SK-N-SH (cell line): ENCODE results near the gene EXOC6B. TPM values are rescaled to one million over a fixed set of nuclear protein-coding genes. Genes with fewer than 3 reads are reported as not detected.

ENCODE experiments used
- CTCF ChIA-PET: fragments of 300-600, 350-600 bp; formaldehyde crosslinking; extraction: SDS; loops from one replicate; lab custom pipeline; 2021; lab: Yijun Ruan, JAX
- POLR2A ChIA-PET: fragments of 350-600 bp; sonication (Branson Sonifier 250); formaldehyde crosslinking; extraction: SDS; loops from one replicate; lab custom pipeline; 2020; ENCODE audit warnings: antibody characterized with exemption, inconsistent platforms; lab: Yijun Ruan, JAX
- DNase-seq: peaks from one replicate; pipeline ENCODE4 v3.0.0; 2012
- H2AFZ ChIP-seq: fragments of 200-600 bp; sonication (generic); 2 replicates; pipeline ENCODE4 v1.8.1; 2016; ENCODE audit warnings: antibody characterized with exemption, mild to moderate bottlenecking, low read depth
- H3F3A ChIP-seq: fragments of 200-600 bp; sonication (generic); replicated peaks from 2 replicates; pipeline ENCODE3; 2016; ENCODE audit warnings: antibody characterized with exemption, mild to moderate bottlenecking; ENCODE audit not compliant: insufficient read depth
- H3K27ac ChIP-seq, 2 experiments: fragments of 200-500 bp in 1 of 2; fragments of 200-600 bp in 1 of 2; sonication (Bioruptor generic) in 1 of 2; sonication (generic), shearing (Covaris generic) in 1 of 2; 2 replicates each; pipeline versions ENCODE4 v1.5.1 to v1.6.1; 2014 to 2016; ENCODE audit warnings: low read depth in 2 of 2, inconsistent platforms in 1 of 2, low read length in 1 of 2, mild to moderate bottlenecking in 1 of 2, mixed read lengths in 1 of 2
- H3K27me3 ChIP-seq: fragments of 200-600 bp; sonication (generic), shearing (Covaris generic); 2 replicates; pipeline ENCODE4 v1.6.1; 2016; ENCODE audit warnings: mixed run types; ENCODE audit not compliant: insufficient read depth
- H3K36me3 ChIP-seq, 2 experiments: fragments of 200-500 bp in 1 of 2; fragments of 200-600 bp in 1 of 2; sonication (Bioruptor generic) in 1 of 2; sonication (generic) in 1 of 2; replicated peaks in 1 of 2; 2 replicates each; pipeline versions ENCODE3 to v1.5.1; 2014 to 2016; ENCODE audit warnings: low read length in 1 of 2, mild to moderate bottlenecking in 1 of 2; ENCODE audit not compliant: insufficient read depth in 2 of 2, control insufficient read depth in 1 of 2
- H3K4me1 ChIP-seq, 2 experiments: fragments of 200-500 bp in 1 of 2; fragments of 200-600 bp in 1 of 2; sonication (Bioruptor generic) in 1 of 2; sonication (generic), shearing (Covaris generic) in 1 of 2; 2 replicates each; pipeline versions ENCODE4 v1.5.1 to v1.6.1; 2014 to 2016; ENCODE audit warnings: low read depth in 1 of 2, low read length in 1 of 2, mixed run types in 1 of 2; ENCODE audit not compliant: insufficient read depth in 2 of 2, control insufficient read depth in 1 of 2
- H3K4me2 ChIP-seq: fragments of 200-600 bp; sonication (generic), shearing (Covaris generic); 2 replicates; pipeline ENCODE4 v1.6.1; 2017; ENCODE audit warnings: mixed run types
- H3K4me3 ChIP-seq, 2 experiments: fragments of 200-500 bp in 1 of 2; fragments of 200-600 bp in 1 of 2; sonication (Bioruptor generic) in 1 of 2; sonication (generic), shearing (Covaris generic) in 1 of 2; 2 replicates each; pipeline versions ENCODE4 v1.5.1 to v1.8.1; 2014 to 2016; ENCODE audit warnings: low read depth in 2 of 2, inconsistent platforms in 1 of 2, low read length in 1 of 2, mild to moderate bottlenecking in 1 of 2, mixed read lengths in 1 of 2, moderate library complexity in 1 of 2
- H3K79me2 ChIP-seq: fragments of 200-600 bp; sonication (generic); 2 replicates; pipeline ENCODE4 v1.8.1; 2017; ENCODE audit warnings: mild to moderate bottlenecking; ENCODE audit not compliant: insufficient read depth
- H3K9ac ChIP-seq: fragments of 200-600 bp; sonication (generic); 2 replicates; pipeline ENCODE4 v1.6.1; 2017; ENCODE audit warnings: mixed run types
- H3K9me2 ChIP-seq: fragments of 200-600 bp; sonication (generic); 2 replicates; pipeline ENCODE4 v1.6.1; 2017; ENCODE audit warnings: mixed run types
- H3K9me3 ChIP-seq: fragments of 200-600 bp; sonication (generic); 2 replicates; pipeline ENCODE4 v1.6.1; 2017; ENCODE audit warnings: mixed run types, mild to moderate bottlenecking, moderate library complexity
- H4K20me1 ChIP-seq: fragments of 200-600 bp; sonication (generic); 2 replicates; pipeline ENCODE4 v1.6.1; 2017; ENCODE audit warnings: mild to moderate bottlenecking, mixed run types; ENCODE audit not compliant: insufficient read depth
- EP300 ChIP-seq, 2 experiments: IDR thresholded peaks; 2 replicates each; pipeline versions ENCODE4 v1.4.0 to v1.6.1; 2012; ENCODE audit warnings: borderline replicate concordance in 1 of 2, low read depth in 1 of 2, low read length in 1 of 2
- EZH2phosphoT487 ChIP-seq: fragments of 200-600 bp; sonication (generic); IDR thresholded peaks from 2 replicates; pipeline ENCODE4 v1.6.1; 2017; ENCODE audit warnings: low read depth, mixed run types, mild to moderate bottlenecking, antibody characterized with exemption, moderate library complexity, borderline replicate concordance
- FOSL2 ChIP-seq: IDR thresholded peaks from 2 replicates; pipeline ENCODE4 v1.4.0; 2012; ENCODE audit warnings: low read depth, mild to moderate bottlenecking, moderate library complexity, borderline replicate concordance
- FOXM1 ChIP-seq: IDR thresholded peaks from 2 replicates; pipeline ENCODE4 v1.4.0; 2012; ENCODE audit warnings: low read depth, mild to moderate bottlenecking
- JUND ChIP-seq: IDR thresholded peaks from 2 replicates; pipeline ENCODE4 v1.4.0; 2012
- MEF2A ChIP-seq: IDR thresholded peaks from 2 replicates; pipeline ENCODE4 v1.4.0; 2012; ENCODE audit warnings: low read depth, borderline replicate concordance
- MXI1 ChIP-seq: IDR thresholded peaks from 2 replicates; pipeline ENCODE4 v1.6.1; 2012; ENCODE audit warnings: mild to moderate bottlenecking, low read depth, low read length, improper control_type of control experiment
- NFIC ChIP-seq: IDR thresholded peaks from 2 replicates; pipeline ENCODE4 v1.4.0; 2012; ENCODE audit warnings: borderline replicate concordance
- POLR2AphosphoS5 ChIP-seq: IDR thresholded peaks from 2 replicates; pipeline ENCODE4 v1.6.1; 2012; ENCODE audit warnings: low read depth, low read length
- RXRA ChIP-seq: IDR thresholded peaks from 2 replicates; pipeline ENCODE4 v1.4.0; 2012; ENCODE audit warnings: low read depth, mild to moderate bottlenecking, borderline replicate concordance
- SMC3 ChIP-seq: IDR thresholded peaks from 2 replicates; pipeline ENCODE4 v1.6.1; 2012; ENCODE audit warnings: low read depth, low read length, improper control_type of control experiment
- TAF1 ChIP-seq: IDR thresholded peaks from 2 replicates; pipeline ENCODE4 v1.6.1; 2012; ENCODE audit warnings: low read depth, mild to moderate bottlenecking, low read length, moderate library complexity, borderline replicate concordance
- TCF12 ChIP-seq: IDR thresholded peaks from 2 replicates; pipeline ENCODE4 v1.4.0; 2012
- TEAD4 ChIP-seq: IDR thresholded peaks from 2 replicates; pipeline ENCODE4 v1.4.0; 2012; ENCODE audit warnings: mild to moderate bottlenecking, borderline replicate concordance; ENCODE audit not compliant: insufficient read depth
- YY1 ChIP-seq: IDR thresholded peaks from 2 replicates; pipeline ENCODE4 v1.4.0; 2012; ENCODE audit warnings: low read depth, mild to moderate bottlenecking
- WGBS: methylation state at CpG from one replicate; pipeline ENCODE4 v1.1.6; 2017; ENCODE audit warnings: low lambda C conversion rate; 5-methylcytosine and 5-hydroxymethylcytosine counted together
- polyA plus RNA-seq, 3 experiments: library from polyadenylated mRNA; depleted of rRNA; stranded (reverse); fragments of >200 nt; gene quantifications; 2 replicates each; pipeline ENCODE4 v1.2.3, GENCODE V29; 2012
- TF ChIP-seq, protein P1 (sequence below): IDR thresholded peaks from 2 replicates; pipeline ENCODE4 v1.4.0; 2012; ENCODE audit warnings: low read depth, borderline replicate concordance
- TF ChIP-seq, protein P2 (sequence below): fragments of 200-600 bp; sonication (generic); IDR thresholded peaks from 2 replicates; pipeline ENCODE4 v1.6.1; 2017; ENCODE audit warnings: antibody characterized with exemption, mild to moderate bottlenecking, moderate library complexity
- TF ChIP-seq, protein P3 (sequence below): IDR thresholded peaks from 2 replicates; pipeline ENCODE4; 2012
- TF ChIP-seq, protein P4 (sequence below): IDR thresholded peaks from 2 replicates; pipeline ENCODE4 v1.4.0; 2012; ENCODE audit warnings: low read depth
- TF ChIP-seq, protein P5 (sequence below): IDR thresholded peaks from 2 replicates; pipeline ENCODE4 v1.6.1; 2012; ENCODE audit warnings: mild to moderate bottlenecking, low read depth, low read length, moderate library complexity
- TF ChIP-seq, protein P6 (sequence below): IDR thresholded peaks from 2 replicates; pipeline ENCODE4 v1.4.0; 2012; ENCODE audit warnings: low read depth, borderline replicate concordance

Gene EXOC6B
- polyA plus RNA-seq, 1 of the 3 experiments (the other 2 are of a cell fraction): 7.4 TPM

DNA sequence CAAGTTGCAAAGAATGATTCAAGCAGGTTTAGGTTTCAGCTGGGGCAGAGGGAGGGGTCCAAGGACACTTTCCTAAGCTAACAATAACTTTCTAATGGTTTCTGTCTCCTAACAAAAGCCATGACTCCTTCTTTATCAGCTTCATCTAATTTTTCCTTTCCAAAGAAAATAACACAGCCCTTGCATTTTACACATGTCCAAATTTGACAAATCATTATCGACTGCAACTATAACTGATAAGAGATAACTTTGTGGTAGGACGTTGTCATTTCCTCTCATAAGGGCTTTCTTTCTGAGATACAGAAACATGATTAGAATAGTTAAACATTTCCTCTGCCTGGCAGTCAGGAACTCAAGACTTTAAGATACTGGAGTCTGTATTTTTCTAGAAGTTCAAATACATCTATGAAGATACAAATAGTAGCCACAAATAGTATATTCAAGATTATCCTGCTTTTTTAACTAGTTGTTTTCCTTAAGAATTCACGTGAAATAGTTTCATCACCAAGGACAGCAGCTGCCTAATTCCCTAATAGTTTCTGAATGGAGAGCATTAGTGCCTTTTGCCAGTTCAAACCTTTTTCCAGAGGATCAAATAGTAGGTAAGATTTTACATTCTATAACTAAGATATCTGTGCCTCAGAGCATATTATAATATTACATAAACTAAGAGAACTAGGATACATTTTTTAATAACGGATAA lies 263.2 kb downstream of the EXOC6B start:
- Histone ChIP-seq H3K9me3 (no peaks in the 10 kb centered on the region), H3K9ac (peak overlapping the region; percentile 56; the same call in 1 of the 2 replicates)
- no peak for DNase-seq

More for the DNA sequence above, 263.2 kb downstream of the EXOC6B start:
- no peaks in the 10 kb centered on the region for H3K27me3 ChIP-seq
- no peak overlapping the region; a peak in 1 of 4 replicates for H3K4me3 ChIP-seq
- no peaks in the 10 kb centered on the region for H3K9me2 ChIP-seq
- no peaks in the 10 kb centered on the region for H4K20me1 ChIP-seq
- H3K4me1 ChIP-seq: peaks cover 6 to 22% of the 10 kb centered on the region in 2 experiments; a peak in 2 of 4 replicates
- 34% methylated on average over 4 of the region's 4 CpGs for WGBS
- TF ChIP-seq, protein P1, sequence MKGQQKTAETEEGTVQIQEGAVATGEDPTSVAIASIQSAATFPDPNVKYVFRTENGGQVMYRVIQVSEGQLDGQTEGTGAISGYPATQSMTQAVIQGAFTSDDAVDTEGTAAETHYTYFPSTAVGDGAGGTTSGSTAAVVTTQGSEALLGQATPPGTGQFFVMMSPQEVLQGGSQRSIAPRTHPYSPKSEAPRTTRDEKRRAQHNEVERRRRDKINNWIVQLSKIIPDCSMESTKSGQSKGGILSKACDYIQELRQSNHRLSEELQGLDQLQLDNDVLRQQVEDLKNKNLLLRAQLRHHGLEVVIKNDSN: no peak
- TF ChIP-seq FOSL2: peak; percentile 50; the same call in 1 of the 2 replicates
- TF ChIP-seq, protein P2, sequence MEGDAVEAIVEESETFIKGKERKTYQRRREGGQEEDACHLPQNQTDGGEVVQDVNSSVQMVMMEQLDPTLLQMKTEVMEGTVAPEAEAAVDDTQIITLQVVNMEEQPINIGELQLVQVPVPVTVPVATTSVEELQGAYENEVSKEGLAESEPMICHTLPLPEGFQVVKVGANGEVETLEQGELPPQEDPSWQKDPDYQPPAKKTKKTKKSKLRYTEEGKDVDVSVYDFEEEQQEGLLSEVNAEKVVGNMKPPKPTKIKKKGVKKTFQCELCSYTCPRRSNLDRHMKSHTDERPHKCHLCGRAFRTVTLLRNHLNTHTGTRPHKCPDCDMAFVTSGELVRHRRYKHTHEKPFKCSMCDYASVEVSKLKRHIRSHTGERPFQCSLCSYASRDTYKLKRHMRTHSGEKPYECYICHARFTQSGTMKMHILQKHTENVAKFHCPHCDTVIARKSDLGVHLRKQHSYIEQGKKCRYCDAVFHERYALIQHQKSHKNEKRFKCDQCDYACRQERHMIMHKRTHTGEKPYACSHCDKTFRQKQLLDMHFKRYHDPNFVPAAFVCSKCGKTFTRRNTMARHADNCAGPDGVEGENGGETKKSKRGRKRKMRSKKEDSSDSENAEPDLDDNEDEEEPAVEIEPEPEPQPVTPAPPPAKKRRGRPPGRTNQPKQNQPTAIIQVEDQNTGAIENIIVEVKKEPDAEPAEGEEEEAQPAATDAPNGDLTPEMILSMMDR: no peak
- TF ChIP-seq EP300 (IDR thresholded peaks at IDR 0.05; ENCODE audit: borderline replicate concordance in 1 of 2, low read depth in 1 of 2, low read length in 1 of 2): peak; percentile 31 to 91; a peak in 2 of 4 replicates
- TF ChIP-seq, protein P3, sequence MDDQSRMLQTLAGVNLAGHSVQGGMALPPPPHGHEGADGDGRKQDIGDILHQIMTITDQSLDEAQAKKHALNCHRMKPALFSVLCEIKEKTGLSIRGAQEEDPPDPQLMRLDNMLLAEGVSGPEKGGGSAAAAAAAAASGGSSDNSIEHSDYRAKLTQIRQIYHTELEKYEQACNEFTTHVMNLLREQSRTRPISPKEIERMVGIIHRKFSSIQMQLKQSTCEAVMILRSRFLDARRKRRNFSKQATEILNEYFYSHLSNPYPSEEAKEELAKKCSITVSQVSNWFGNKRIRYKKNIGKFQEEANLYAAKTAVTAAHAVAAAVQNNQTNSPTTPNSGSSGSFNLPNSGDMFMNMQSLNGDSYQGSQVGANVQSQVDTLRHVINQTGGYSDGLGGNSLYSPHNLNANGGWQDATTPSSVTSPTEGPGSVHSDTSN: peak; percentile 97
- TF ChIP-seq TAF1: no peak
- no peak for TF ChIP-seq EZH2phosphoT487
- peak; percentile 91 for TF ChIP-seq TEAD4
- TF ChIP-seq JUND: peak; percentile 94
- TF ChIP-seq, protein P4, sequence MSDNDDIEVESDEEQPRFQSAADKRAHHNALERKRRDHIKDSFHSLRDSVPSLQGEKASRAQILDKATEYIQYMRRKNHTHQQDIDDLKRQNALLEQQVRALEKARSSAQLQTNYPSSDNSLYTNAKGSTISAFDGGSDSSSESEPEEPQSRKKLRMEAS: 0 out of 2 replicates have a peak, but pooled peaks have one; percentile 24
- TF ChIP-seq SMC3: no peak
- peak; percentile 51; the same call in 1 of the 2 replicates for TF ChIP-seq MEF2A
- no peak for TF ChIP-seq MXI1
- TF ChIP-seq, protein P5, sequence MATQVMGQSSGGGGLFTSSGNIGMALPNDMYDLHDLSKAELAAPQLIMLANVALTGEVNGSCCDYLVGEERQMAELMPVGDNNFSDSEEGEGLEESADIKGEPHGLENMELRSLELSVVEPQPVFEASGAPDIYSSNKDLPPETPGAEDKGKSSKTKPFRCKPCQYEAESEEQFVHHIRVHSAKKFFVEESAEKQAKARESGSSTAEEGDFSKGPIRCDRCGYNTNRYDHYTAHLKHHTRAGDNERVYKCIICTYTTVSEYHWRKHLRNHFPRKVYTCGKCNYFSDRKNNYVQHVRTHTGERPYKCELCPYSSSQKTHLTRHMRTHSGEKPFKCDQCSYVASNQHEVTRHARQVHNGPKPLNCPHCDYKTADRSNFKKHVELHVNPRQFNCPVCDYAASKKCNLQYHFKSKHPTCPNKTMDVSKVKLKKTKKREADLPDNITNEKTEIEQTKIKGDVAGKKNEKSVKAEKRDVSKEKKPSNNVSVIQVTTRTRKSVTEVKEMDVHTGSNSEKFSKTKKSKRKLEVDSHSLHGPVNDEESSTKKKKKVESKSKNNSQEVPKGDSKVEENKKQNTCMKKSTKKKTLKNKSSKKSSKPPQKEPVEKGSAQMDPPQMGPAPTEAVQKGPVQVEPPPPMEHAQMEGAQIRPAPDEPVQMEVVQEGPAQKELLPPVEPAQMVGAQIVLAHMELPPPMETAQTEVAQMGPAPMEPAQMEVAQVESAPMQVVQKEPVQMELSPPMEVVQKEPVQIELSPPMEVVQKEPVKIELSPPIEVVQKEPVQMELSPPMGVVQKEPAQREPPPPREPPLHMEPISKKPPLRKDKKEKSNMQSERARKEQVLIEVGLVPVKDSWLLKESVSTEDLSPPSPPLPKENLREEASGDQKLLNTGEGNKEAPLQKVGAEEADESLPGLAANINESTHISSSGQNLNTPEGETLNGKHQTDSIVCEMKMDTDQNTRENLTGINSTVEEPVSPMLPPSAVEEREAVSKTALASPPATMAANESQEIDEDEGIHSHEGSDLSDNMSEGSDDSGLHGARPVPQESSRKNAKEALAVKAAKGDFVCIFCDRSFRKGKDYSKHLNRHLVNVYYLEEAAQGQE: peak; percentile 91
- TF ChIP-seq NFIC: peak; percentile 93
- TF ChIP-seq TCF12: peak; percentile 98
- TF ChIP-seq POLR2AphosphoS5: peak; percentile 61; the same call in 1 of the 2 replicates
- TF ChIP-seq YY1: 0 out of 2 replicates have a peak, but pooled peaks have one; percentile 28
- TF ChIP-seq, protein P6, sequence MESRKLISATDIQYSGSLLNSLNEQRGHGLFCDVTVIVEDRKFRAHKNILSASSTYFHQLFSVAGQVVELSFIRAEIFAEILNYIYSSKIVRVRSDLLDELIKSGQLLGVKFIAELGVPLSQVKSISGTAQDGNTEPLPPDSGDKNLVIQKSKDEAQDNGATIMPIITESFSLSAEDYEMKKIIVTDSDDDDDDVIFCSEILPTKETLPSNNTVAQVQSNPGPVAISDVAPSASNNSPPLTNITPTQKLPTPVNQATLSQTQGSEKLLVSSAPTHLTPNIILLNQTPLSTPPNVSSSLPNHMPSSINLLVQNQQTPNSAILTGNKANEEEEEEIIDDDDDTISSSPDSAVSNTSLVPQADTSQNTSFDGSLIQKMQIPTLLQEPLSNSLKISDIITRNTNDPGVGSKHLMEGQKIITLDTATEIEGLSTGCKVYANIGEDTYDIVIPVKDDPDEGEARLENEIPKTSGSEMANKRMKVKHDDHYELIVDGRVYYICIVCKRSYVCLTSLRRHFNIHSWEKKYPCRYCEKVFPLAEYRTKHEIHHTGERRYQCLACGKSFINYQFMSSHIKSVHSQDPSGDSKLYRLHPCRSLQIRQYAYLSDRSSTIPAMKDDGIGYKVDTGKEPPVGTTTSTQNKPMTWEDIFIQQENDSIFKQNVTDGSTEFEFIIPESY: peak; percentile 74
- peak; percentile 81 for TF ChIP-seq RXRA
- peak; percentile 84; the same call in 1 of the 2 replicates for TF ChIP-seq FOXM1
- TF ChIP-seq, all 33 proteins: peak for 15
- Histone ChIP-seq H2AFZ (no peak overlapping the region), H3K4me2 (peak overlapping the region; percentile 38), H3F3A (peaks cover 38% of the 10 kb centered on the region), H3K79me2 (no peaks in the 10 kb centered on the region), H3K36me3 (peaks cover 0 to 9% of the 10 kb centered on the region in 2 experiments), H3K27ac (peak overlapping the region in 1 of 2 experiments; percentile 89; a peak in 2 of 4 replicates)
- POLR2A ChIA-PET: no interaction called here
- CTCF ChIA-PET: interaction anchor here (1.2 to 2.0 kb wide), 6 partner anchors 9 to 412 kb away, joined by 4 to 14 read pairs (median 4); no protein-coding TSS in a partner anchor
